ENCODE measurements around the gene ATP9A. TPM values are rescaled to one million over a fixed set of nuclear protein-coding genes. Genes with fewer than 3 reads are reported as not detected.
"Not testable (repeated sequence)": the region's sequence is repeated elsewhere in the genome, so short reads cannot be mapped to it uniquely, and the experiment has no call there.

ATP9A gene
- total and polyA plus RNA-seq, 2 of the 4 experiments (the other 2 are of a cell fraction) = 10.6 to 22.4 TPM

DNA sequence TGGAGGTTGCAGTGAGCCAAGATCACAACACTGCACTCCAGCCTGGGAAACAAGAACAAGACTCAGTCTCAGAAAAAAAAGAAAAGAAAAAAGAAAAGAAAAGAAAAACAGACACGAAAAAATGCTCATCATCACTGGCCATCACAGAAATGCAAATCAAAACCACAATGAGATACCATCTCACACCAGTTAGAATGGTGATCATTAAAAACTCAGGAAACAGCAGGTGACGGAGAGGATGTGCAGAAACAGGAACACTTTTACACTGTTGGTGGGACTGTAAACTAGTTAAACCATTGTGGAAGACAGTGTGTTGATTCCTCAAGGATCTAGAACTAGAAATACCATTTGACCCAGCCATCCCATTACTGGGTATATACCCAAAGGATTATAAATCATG lies 82.7 kb downstream of the ATP9A start:
- H3K4ac ChIP-seq (ENCODE audit: low read depth, low read length); intact Hi-C loops (cut with micrococcal nuclease); H3K4me1 ChIP-seq (ENCODE audit: control insufficient read depth, insufficient read depth, low read length); H2BK5ac ChIP-seq (ENCODE audit: low read depth, low read length, poor library complexity, severe bottlenecking); H4K20me1 ChIP-seq (ENCODE audit: insufficient read depth, low read length); H3K79me1 ChIP-seq (ENCODE audit: low read depth in 1 of 2, low read length in 2 of 2); CTCF ChIA-PET; H3K27me3 ChIP-seq (ENCODE audit: control insufficient read depth, insufficient read depth, low read length); DNase-seq; H3K23ac ChIP-seq (ENCODE audit: low read depth, low read length); H2BK15ac ChIP-seq (ENCODE audit: low read depth, low read length); H3K9me1 ChIP-seq (ENCODE audit: insufficient read depth, low read length); in situ Hi-C loops (cut with MboI; ENCODE audit: low sequenced_read_pairs); H3K14ac ChIP-seq (replicated peaks; ENCODE audit: low read depth, low read length); H3K4me3 ChIP-seq (ENCODE audit: insufficient read depth, low read depth, low read length); H2AK9ac ChIP-seq (replicated peaks; ENCODE audit: low read depth, low read length, poor library complexity); H2AK5ac ChIP-seq (ENCODE audit: low read depth, low read length); H3K56ac ChIP-seq (ENCODE audit: extremely low read depth, insufficient read depth, low read length); H4K91ac ChIP-seq (ENCODE audit: insufficient read depth, low read depth, low read length); dilution Hi-C loops (cut with HindIII; ENCODE audit: low sequenced_read_pairs, unreplicated experiment); POLR2A ChIA-PET (ENCODE audit: unreplicated experiment); H4K8ac ChIP-seq (ENCODE audit: low read depth in 2 of 2, low read length in 2 of 2); H3K27ac ChIP-seq (ENCODE audit: insufficient read depth, low read length); H3K18ac ChIP-seq (ENCODE audit: low read depth, low read length); H2BK120ac ChIP-seq (ENCODE audit: low read depth, low read length); H3K9me3 ChIP-seq (ENCODE audit: control insufficient read depth, insufficient read depth, low read length); H3K4me2 ChIP-seq (ENCODE audit: low read depth, low read length); H4K5ac ChIP-seq (ENCODE audit: low read depth, low read length); H2BK20ac ChIP-seq (ENCODE audit: low read depth, low read length); H3K9ac ChIP-seq (ENCODE audit: low read depth, low read length); H2AFZ ChIP-seq (replicated peaks; ENCODE audit: low read length, poor library complexity); ATAC-seq (ENCODE audit: low read depth); BruUV-seq (replicated peaks): not testable (repeated sequence)
- peaks cover 14% of the 10 kb centered on the region for H3K36me3 ChIP-seq (ENCODE audit: control insufficient read depth, insufficient read depth, low read length)
- no CpG with 5 or more reads among the region's 2 CpGs for WGBS, 2 experiments (ENCODE audit: extremely low coverage in 2 of 2, insufficient read length in 1 of 2)
